Smooth muscle cell (in vitro differentiated cells): ENCODE measurements around the gene RAB7A. TPM values are rescaled to one million over a fixed set of nuclear protein-coding genes. Genes with fewer than 3 reads are reported as not detected.

ENCODE experiments used
- DNase-seq: peaks from one replicate; lab custom pipeline; 2025; ENCODE audit not compliant: unreplicated experiment; lab: John Stamatoyannopoulos, UW
- H2AFZ ChIP-seq: fragments of 200-600 bp; sonication (generic); 2 replicates; pipeline ENCODE4 v1.6.0; 2016; ENCODE audit warnings: antibody characterized with exemption, low read depth, mild to moderate bottlenecking
- H3F3A ChIP-seq: fragments of 200-600 bp; sonication (generic); 2 replicates; pipeline ENCODE4 v1.6.0; 2017; ENCODE audit warnings: antibody characterized with exemption, low read depth
- H3K27ac ChIP-seq: fragments of 200-600 bp; sonication (generic); 2 replicates; pipeline ENCODE4 v1.5.1; 2016; ENCODE audit warnings: low read depth, mild to moderate bottlenecking
- H3K27me3 ChIP-seq: fragments of 200-600 bp; sonication (generic); 2 replicates; pipeline ENCODE4 v1.6.1; 2016; ENCODE audit warnings: low read depth, mild to moderate bottlenecking
- H3K36me3 ChIP-seq: fragments of 200-600 bp; sonication (generic); 2 replicates; pipeline ENCODE4 v1.5.1; 2016; ENCODE audit warnings: low read depth
- H3K4me1 ChIP-seq: fragments of 200-600 bp; sonication (generic); 2 replicates; pipeline ENCODE4 v1.5.1; 2016; ENCODE audit warnings: low read depth
- H3K4me2 ChIP-seq: fragments of 200-600 bp; sonication (generic); 2 replicates; pipeline ENCODE4 v1.6.0; 2016; ENCODE audit warnings: mild to moderate bottlenecking
- H3K4me3 ChIP-seq: fragments of 200-600 bp; sonication (generic); 2 replicates; pipeline ENCODE4 v1.5.1; 2016; ENCODE audit warnings: mild to moderate bottlenecking
- H3K79me2 ChIP-seq: fragments of 200-600 bp; sonication (generic); 2 replicates; pipeline ENCODE4 v1.6.0; 2016; ENCODE audit warnings: low read depth, mild to moderate bottlenecking
- H3K9ac ChIP-seq: fragments of 200-600 bp; sonication (generic); 2 replicates; pipeline ENCODE4 v1.6.0; 2016; ENCODE audit warnings: low read depth
- H3K9me3 ChIP-seq: fragments of 200-600 bp; sonication (generic); replicated peaks from 2 replicates; pipeline ENCODE4 v1.5.1; 2016; ENCODE audit warnings: low read depth
- H4K20me1 ChIP-seq: fragments of 200-600 bp; sonication (generic); 2 replicates; pipeline ENCODE4 v1.6.0; 2016; ENCODE audit warnings: low read depth
- WGBS: methylation state at CpG from one replicate; pipeline ENCODE4 v1.1.7; 2016; ENCODE audit warnings: low lambda C conversion rate; 5-methylcytosine and 5-hydroxymethylcytosine counted together
- polyA plus RNA-seq: library from polyadenylated mRNA; unstranded; fragments of >200 nt; fragmentation: Nextera tagmentation; extraction: Ambion mirVana; gene quantifications from 2 replicates; pipeline ENCODE4 v1.2.1, GENCODE V29; 2016
- total RNA-seq: library from RNA; depleted of rRNA; stranded (reverse); fragments of >200 nt; gene quantifications from 2 replicates; pipeline ENCODE4 v1.2.3, GENCODE V29; 2014
- TF ChIP-seq, protein P1 (sequence below): fragments of 200-600 bp; sonication (generic); IDR thresholded peaks from 2 replicates; pipeline ENCODE4 v1.5.1; 2017; ENCODE audit warnings: borderline replicate concordance, mild to moderate bottlenecking, antibody characterized with exemption; ENCODE audit not compliant: insufficient read depth, poor library complexity, severe bottlenecking

The RAB7A gene
- total and polyA plus RNA-seq, 2 experiments from 2014 or later, result 103 to 169 TPM

DNA sequence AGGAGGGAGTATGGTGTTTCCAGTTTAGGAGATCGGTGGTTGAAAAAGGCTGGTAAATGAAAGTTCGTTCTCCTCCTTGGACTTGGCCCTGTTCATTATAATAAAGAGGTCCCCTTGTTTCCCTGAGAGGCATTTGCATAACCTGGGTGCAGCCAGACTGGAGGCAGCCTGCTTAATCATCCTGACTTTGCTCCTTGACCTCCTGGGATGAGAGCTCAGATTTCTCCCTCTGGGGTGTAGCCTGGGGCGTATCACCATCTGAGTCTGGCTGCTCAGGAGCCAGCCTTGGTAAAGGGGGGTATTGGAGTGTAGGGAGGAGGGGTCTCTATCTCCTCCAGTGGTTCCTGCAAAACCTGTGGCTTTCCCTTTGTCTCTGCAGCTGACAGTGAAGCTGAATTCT is 132.2 kb downstream of the RAB7A start:
- no peak overlapping the region for H3K9ac ChIP-seq
- no peak overlapping the region for H3K4me3 ChIP-seq
- no peaks in the 10 kb centered on the region for H3K27me3 ChIP-seq
- peaks cover 10% of the 10 kb centered on the region for H3K9me3 ChIP-seq
- H3K36me3 ChIP-seq, result no peaks in the 10 kb centered on the region
- no peaks in the 10 kb centered on the region for H4K20me1 ChIP-seq
- 92% methylated on average over 3 of the region's 3 CpGs for WGBS
- TF ChIP-seq, protein P1, sequence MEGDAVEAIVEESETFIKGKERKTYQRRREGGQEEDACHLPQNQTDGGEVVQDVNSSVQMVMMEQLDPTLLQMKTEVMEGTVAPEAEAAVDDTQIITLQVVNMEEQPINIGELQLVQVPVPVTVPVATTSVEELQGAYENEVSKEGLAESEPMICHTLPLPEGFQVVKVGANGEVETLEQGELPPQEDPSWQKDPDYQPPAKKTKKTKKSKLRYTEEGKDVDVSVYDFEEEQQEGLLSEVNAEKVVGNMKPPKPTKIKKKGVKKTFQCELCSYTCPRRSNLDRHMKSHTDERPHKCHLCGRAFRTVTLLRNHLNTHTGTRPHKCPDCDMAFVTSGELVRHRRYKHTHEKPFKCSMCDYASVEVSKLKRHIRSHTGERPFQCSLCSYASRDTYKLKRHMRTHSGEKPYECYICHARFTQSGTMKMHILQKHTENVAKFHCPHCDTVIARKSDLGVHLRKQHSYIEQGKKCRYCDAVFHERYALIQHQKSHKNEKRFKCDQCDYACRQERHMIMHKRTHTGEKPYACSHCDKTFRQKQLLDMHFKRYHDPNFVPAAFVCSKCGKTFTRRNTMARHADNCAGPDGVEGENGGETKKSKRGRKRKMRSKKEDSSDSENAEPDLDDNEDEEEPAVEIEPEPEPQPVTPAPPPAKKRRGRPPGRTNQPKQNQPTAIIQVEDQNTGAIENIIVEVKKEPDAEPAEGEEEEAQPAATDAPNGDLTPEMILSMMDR, result no peak
- no peaks in the 10 kb centered on the region for H3F3A ChIP-seq
- no peak overlapping the region for H3K4me2 ChIP-seq
- no peak overlapping the region for H2AFZ ChIP-seq
- DNase-seq, result no peak
- no peaks in the 10 kb centered on the region for H3K79me2 ChIP-seq
- H3K4me1 ChIP-seq, result no peaks in the 10 kb centered on the region
- no peak overlapping the region for H3K27ac ChIP-seq

DNA sequence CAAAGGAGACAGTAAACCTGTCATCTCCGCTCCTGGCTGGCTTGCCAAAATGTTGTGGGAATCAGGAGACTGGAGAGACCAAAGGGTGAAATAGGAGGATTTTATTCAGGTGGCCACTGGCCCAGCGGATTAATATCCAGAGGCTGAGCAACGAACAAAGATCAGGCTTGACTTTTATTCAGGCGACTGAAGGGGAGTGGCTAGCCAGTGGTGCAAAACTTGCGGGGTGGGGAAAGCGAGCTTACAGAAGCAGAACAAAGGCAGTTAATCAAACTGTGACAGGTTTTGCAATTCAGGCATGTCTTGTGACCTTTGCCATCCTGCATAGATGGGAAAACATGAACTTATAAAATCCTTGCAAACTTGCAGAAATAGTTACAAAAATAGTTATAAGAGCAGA is 133.6 kb downstream of the RAB7A start:
- Histone ChIP-seq H3K4me2 (no peak overlapping the region), H2AFZ (no peak overlapping the region), H3K4me1 (no peaks in the 10 kb centered on the region), H3K4me3 (no peak overlapping the region), H3K79me2 (no peaks in the 10 kb centered on the region), H3K27me3 (no peaks in the 10 kb centered on the region), H3K9me3 (peaks cover 10% of the 10 kb centered on the region), H3K9ac (no peak overlapping the region), H4K20me1 (no peaks in the 10 kb centered on the region), H3F3A (no peaks in the 10 kb centered on the region), H3K27ac (no peak overlapping the region), H3K36me3 (no peaks in the 10 kb centered on the region)
- no peak for DNase-seq
- WGBS, result 94% methylated on average over 6 of the region's 6 CpGs
- TF ChIP-seq, protein P1, result no peak

DNA sequence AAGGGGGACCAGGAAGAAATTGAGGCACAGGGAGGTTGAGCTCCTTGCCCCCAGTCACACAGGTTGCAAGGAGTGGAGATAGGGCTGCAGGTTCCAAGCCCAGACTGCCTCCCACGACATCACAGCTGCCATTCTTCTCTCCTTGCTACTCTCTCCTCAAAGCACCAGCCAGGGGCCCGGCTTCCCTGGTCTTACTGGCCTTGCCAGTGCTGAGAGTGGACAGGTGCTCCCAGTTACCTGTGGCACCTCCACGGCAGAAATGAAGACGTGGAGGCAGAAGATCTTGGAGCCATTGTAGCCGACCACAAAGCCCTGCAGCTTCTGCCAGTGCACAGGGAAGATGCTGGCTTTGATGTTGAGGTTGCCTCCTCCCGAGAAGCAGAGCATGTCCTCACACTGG is 135.5 kb downstream of the RAB7A start:
- Histone ChIP-seq H3F3A (peaks cover 5% of the 10 kb centered on the region), H3K27ac (no peak overlapping the region), H3K9ac (no peak overlapping the region), H3K9me3 (peaks cover 5% of the 10 kb centered on the region), H3K79me2 (no peaks in the 10 kb centered on the region), H3K4me2 (no peak overlapping the region), H2AFZ (no peak overlapping the region), H3K4me1 (no peaks in the 10 kb centered on the region), H3K36me3 (no peaks in the 10 kb centered on the region), H3K27me3 (no peaks in the 10 kb centered on the region), H4K20me1 (no peaks in the 10 kb centered on the region), H3K4me3 (no peak overlapping the region)
- DNase-seq, result no peak
- TF ChIP-seq, protein P1, result no peak
- 92% methylated on average over 6 of the region's 6 CpGs for WGBS

DNA sequence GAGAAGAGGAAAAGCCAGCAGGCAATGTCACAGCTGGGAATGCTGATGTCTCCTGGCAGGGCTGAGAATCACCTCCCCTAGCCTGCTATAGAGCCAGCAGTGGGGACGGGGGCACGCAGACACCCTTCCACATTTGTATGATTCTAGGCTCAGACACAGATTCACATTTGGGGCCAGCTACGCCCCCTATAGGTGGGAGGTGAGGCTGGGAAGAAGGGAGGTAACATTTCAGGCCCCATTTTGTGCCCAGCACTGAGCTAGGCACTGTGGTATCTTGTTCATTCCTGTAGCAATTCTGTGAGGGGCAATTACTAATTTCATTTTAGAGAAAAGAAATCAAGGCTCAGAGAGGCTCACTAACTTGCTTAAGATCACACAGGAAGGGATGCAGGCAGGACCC is 137.6 kb downstream of the RAB7A start:
- 98% methylated on average over 3 of the region's 3 CpGs for WGBS

More for the DNA sequence above, 137.6 kb downstream of the RAB7A start:
- H4K20me1 ChIP-seq, result no peaks in the 10 kb centered on the region
- H3K9ac ChIP-seq, result no peak overlapping the region
- H3K4me1 ChIP-seq, result no peaks in the 10 kb centered on the region
- H3K27me3 ChIP-seq, result no peaks in the 10 kb centered on the region
- no peaks in the 10 kb centered on the region for H3K79me2 ChIP-seq
- DNase-seq, result no peak
- TF ChIP-seq, protein P1, result peak; percentile 18
- H3K36me3 ChIP-seq, result no peaks in the 10 kb centered on the region
- no peak overlapping the region for H2AFZ ChIP-seq
- peaks cover 5% of the 10 kb centered on the region for H3K9me3 ChIP-seq
- H3K4me3 ChIP-seq, result no peak overlapping the region
- no peak overlapping the region for H3K4me2 ChIP-seq
- peaks cover 5% of the 10 kb centered on the region for H3F3A ChIP-seq
- H3K27ac ChIP-seq, result no peak overlapping the region
